Stimulated activated CD8-positive, alpha-beta memory T cell treated with anti-CD3 and anti-CD28 coated beads, Interleukin-2, amount 100 ng/mL, for 48 hours (primary cell): ENCODE results near the gene ZFX.
A peak's percentile ranks its signal among the peaks of the same experiment; 100 is the strongest.
"Not testable (repeated sequence)": the region's sequence is repeated elsewhere in the genome, so short reads cannot be mapped to it uniquely, and the experiment has no call there.

ENCODE experiments used
- DNase-seq, 2 donors: peaks; one replicate each; pipeline ENCODE4 v3.0.0-alpha.2; 2020; ENCODE audit warnings: low read depth in 2 of 2

Gene ZFX

GRCh38 chrX:24149351-24150050 lies at the start of gene ZFX:
Gene ZFX, plus strand, starts transcription at chrX:24149729. Its CDS starts 23,014 bp downstream, at chrX:24172743.
- peak; percentile 32 to 61 for DNase-seq

- no peak for DNase-seq
These were observed 48.8 kb upstream of the ZFX start for GRCh38 chrX:24100713-24101112.

DNA sequence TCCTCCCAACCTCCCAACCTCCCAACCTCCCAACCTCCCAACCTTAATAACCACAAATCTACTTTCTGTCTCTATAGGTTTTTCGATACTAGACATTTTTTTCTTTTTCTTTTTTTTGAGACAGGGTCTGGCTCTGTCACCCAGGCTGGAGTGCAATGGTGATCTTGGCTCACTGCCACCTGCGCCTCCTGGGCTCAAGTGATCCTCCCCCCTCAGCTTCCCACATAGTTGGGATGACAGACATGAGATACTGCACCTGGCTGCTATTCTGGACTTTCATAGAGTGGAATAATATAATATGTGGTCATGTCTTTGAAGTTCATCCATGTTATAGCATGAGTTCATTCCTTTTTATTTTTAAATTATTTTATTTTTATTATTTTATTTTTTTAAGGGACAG lies 39.5 kb upstream of the ZFX start:
- no peak for DNase-seq

- no peak for DNase-seq
These were observed 36.3 kb upstream of the ZFX start for GRCh38 chrX:24113181-24113580.

DNA sequence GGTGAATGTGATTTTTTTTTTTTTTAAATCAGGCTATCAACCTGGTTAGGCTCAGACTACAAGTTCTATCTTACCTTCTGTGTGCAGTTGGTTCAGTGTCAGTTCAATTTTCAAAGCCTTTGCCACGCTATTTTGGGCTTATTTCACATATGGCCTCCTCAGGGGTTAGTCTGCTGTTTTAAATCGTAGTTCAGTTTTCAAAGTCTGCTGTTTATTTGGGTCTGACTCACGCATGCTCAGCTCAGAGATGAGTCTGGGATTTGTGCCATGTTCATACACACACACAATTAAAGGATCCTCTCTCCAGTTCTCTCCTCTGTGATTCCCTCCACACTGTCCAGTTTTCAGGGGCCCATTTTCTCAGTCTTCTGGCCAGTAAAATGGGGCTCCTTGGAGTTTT lies 32.3 kb upstream of the ZFX start:
- DNase-seq: no peak

DNA sequence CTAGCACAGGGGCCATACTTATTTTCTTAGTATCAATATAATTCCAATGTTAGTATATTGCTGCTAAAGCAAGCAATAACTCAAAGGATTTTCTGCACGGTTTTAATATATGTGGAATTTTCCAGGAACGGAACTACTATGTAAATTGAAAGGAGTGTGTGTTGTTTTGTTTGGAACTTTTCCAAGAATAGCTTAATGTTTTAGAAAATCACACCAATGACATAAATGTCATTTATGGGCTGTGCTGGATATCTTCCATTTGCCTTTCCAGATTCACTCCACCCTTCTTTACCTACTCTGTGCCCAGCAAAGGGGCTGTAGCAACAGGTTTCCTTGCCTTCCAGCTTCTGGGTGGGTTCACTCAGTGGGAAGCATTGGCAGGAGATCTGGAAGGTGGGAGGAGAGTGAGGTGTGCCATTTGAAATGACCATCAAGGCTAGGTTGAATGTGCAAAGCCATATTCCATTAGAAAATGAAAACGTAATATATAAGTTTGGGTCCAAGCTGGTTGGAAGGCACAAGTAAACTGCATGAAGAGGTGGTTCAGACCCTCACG lies 25.2 kb upstream of the ZFX start:
- DNase-seq: no peak

GRCh38 chrX:24125028-24125612 lies 24.4 kb upstream of the ZFX start:
- DNase-seq: no peak

DNA sequence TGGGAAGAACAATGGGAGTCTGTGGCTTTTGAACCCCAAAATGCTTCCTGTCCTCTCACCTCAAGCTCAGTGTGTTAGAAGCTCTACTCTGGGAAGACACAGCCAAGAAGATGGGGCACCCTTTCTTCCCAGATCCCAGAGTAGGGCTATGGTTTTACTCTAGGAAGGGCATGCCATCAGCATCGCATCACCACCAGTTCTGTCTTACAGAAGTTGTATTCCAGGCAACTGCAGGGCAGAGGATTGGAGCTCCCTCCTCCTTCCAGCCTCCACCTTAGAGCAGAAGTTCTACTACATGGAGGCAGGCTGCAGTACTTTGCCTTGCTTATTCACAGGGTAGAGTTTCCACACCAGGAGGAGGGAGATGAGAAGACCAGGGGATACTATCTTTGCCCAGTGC lies 18.1 kb upstream of the ZFX start:
- DNase-seq: no peak

DNA sequence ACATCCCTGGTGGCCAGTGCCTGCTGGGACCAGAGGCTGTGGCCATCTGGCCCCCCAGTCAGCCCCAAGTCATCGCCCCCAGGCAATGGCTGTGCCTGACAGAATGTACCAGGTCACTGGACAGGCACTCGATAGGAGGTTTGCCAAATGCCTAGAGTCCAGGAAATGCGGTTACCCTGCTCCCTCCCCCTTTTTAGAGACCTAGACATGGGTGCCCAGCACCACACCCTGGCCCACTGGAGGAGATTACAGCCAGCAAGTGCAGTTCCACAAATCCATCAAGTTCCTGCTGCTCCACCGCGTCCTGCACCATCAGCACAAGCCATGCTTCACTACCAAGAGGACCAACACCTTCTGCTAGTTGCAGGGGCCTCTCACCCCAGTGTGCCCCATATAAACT lies 16.2 kb upstream of the ZFX start:
- DNase-seq: no peak

DNA sequence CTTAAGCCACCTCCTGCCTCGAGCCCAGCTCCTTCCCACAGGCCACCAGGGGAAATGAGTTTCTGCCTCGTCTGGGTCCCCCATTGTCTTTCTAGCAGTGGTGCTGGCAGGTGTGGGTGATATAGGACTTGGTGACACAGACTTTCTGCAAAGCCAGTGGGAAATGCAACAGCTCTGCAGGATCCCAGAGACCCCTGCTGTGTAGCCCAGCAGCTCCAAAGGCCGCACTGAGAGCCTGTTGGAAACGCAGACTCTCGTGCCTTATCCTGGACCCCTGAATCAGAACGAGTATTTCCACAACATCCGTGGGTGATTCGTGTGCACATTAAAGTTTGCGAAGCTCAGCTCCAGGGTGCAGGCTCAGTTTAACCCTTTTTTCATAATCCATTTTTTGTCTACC lies 13.8 kb upstream of the ZFX start:
- DNase-seq: not testable (repeated sequence)

DNA sequence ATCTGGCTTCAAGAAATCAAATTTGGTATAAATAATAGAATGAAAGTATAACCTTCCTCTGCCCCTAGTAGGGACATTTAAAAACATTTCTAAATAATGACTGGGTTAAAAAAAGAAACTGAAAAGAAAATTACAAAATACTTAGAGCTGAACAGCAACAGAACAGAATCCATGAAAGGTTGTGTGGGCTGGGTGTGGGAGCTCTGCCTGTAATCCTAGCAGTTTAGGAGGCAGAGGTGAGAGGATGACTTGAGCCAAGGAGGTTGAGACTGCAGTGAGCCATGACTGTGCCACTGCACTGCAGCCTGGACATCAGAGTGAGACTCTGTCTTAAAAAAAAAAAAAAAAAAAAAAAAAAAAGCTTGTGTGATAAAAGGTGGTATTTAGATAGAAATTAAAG lies 12.3 kb upstream of the ZFX start:
- DNase-seq: no peak

- not testable (repeated sequence) for DNase-seq
These were observed 5.5 kb upstream of the ZFX start for GRCh38 chrX:24143982-24144381.

GRCh38 chrX:24144528-24144927 lies 5.0 kb upstream of the ZFX start:
- DNase-seq: no peak

DNA sequence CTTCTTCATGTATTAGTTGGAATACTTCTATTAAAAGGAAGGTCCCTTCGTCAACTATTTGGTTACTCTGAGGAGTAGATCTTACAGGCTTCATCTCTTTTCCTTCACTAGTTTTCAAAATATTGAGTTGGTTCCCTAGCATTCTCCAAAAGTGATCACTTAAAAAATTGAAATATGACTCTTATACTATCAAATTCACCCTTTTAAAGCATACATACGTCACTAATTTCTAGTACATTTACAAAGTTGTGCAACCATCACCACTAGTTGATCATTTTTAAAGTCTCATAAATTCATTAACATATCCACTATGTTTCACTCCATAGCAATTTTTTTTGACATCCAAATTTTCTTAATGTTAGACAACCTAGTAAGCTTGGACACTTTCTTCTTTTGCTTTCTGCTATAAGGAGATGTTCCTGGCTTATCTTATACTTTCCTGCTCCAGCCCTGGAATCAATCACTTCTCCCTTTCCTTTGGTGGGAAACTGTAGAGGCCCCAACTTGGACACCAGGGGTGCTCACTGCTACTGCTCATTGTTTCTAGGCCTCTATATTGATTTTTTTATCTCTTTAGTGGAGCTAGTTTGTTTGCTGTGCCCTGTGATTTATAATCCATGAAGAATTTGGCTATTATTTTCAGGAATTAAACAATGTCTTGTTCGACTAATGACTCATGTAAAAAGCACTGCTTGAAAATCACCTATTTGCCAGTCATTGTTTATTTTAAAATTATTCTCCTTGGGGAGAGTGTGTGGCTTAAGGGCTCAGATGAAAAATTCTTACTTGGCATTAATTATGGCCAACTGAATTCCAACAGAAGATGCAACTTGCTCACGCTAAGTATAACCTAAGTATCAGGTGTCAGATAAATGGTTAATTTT lies 4.0 kb upstream of the ZFX start:
- no peak for DNase-seq

- DNase-seq: no peak
These were observed 3.1 kb upstream of the ZFX start for GRCh38 chrX:24146283-24146949.

- DNase-seq: no peak
These were observed 2.4 kb upstream of the ZFX start for GRCh38 chrX:24147165-24147564.

DNA sequence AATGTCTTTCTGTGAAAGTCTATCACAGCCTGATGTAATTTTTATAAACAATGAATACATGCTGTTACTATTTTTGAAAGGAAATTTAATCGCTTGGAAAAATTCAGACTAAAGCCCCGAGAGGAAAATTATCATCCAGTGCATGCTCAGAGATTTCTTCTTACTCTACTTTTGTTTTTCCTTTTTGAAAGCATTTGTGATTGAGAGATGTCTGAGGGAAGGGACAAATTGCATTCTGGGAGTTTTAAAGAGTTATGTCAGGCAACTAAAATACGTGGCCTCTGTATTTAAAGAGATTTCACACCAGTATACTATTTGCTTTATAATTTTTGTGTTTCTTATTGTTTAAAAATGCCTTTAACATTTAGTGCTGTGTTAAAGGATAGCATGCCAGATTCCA lies 1.4 kb upstream of the ZFX start:
- no peak for DNase-seq

GRCh38 chrX:24148535-24149350 lies 786 bp upstream of the ZFX start:
- no peak for DNase-seq

GRCh38 chrX:24150051-24150790 lies 692 bp downstream of the ZFX start:
- DNase-seq: peak; percentile 69 to 78

- no peak for DNase-seq
These were observed 1.4 kb downstream of the ZFX start for GRCh38 chrX:24150898-24151297.
